Thoracic aorta (tissue), 2 donors: ENCODE results near the gene PTK7. TPM values are rescaled to one million over a fixed set of nuclear protein-coding genes. Genes with fewer than 3 reads are reported as not detected.
A peak's percentile ranks its signal among the peaks of the same experiment; 100 is the strongest.

Experiments
- ATAC-seq: fragments of 150-250 bp; one replicate; pipeline ENCODE4 v1.8.0; 2017; ENCODE audit warnings: low read depth; ENCODE audit not compliant: insufficient number of reproducible peaks, low FRiP score
- DNase-seq: peaks from one replicate; pipeline ENCODE4 v3.0.0-alpha.2; 2020; ENCODE audit warnings: low spot score
- H3K27ac ChIP-seq, 2 donors: fragments of 200-600 bp; sonication (generic); 1 replicate in 1 of 2; 2 replicates in 1 of 2; pipeline ENCODE4 v1.5.1; 2016; ENCODE audit warnings: mild to moderate bottlenecking in 2 of 2, moderate library complexity in 2 of 2
- H3K27me3 ChIP-seq: fragments of 200-600 bp; sonication (generic); replicated peaks from 2 replicates; pipeline ENCODE4 v1.6.0; 2016; ENCODE audit warnings: mild to moderate bottlenecking; ENCODE audit not compliant: insufficient read depth
- H3K36me3 ChIP-seq: fragments of 200-600 bp; sonication (generic); one replicate; pipeline ENCODE4 v1.5.1; 2016
- H3K4me1 ChIP-seq, 2 donors: fragments of 200-600 bp; sonication (generic); 1 replicate in 1 of 2; 2 replicates in 1 of 2; pipeline versions ENCODE4 v1.5.1 to v1.6.0; 2016; ENCODE audit warnings: low read depth in 2 of 2, mild to moderate bottlenecking in 1 of 2; ENCODE audit not compliant: control insufficient read depth in 1 of 2
- H3K4me3 ChIP-seq: fragments of 200-600 bp; sonication (generic); 2 replicates; pipeline ENCODE4 v1.5.1; 2016; ENCODE audit warnings: mild to moderate bottlenecking
- H3K9me3 ChIP-seq: fragments of 200-600 bp; sonication (generic); 2 replicates; pipeline ENCODE4 v1.5.1; 2016
- CTCF ChIP-seq: fragments of 200-600 bp; sonication (generic); IDR thresholded peaks from one replicate; pipeline ENCODE4 v1.5.1; 2019; ENCODE audit warnings: antibody characterized with exemption
- total RNA-seq, 2 donors: library from RNA; depleted of rRNA; stranded (reverse); fragments of >200 nt; gene quantifications; one replicate each; pipeline versions ENCODE4 v1.1.0 to v1.2.3, GENCODE V29; 2016

PTK7 gene
- total RNA-seq, 2 donors from 2014 or later: 4.5 to 6.8 TPM

DNA sequence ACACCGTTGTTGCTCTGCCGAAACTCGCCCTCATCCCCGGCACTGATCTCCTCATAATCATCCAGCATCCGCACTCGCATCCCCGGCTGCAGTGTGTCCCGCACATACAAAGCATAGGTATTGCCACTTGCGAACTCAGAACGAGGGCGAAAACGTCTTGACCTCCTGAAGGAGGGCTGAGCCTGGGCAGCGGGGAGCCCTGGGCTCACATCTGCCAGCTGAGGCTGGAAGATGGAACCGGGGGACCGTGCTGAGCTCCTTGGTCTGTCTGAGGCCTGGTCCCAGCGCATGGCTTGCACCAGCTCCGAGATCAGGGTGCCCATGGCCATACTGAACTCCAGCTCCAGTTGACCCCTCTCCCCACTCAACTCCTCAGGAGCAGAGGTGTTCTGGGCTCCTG, 25.1 kb upstream of the PTK7 start:
- peaks cover 5 to 27% of the 10 kb centered on the region in 2 donors for H3K4me1 ChIP-seq
- H3K27me3 ChIP-seq: no peaks in the 10 kb centered on the region
- H3K9me3 ChIP-seq: no peaks in the 10 kb centered on the region
- DNase-seq (no peak), ATAC-seq (no peak)
- no peak for TF ChIP-seq CTCF
- no peak overlapping the region for H3K4me3 ChIP-seq
- peaks cover 13% of the 10 kb centered on the region for H3K36me3 ChIP-seq
- H3K27ac ChIP-seq: no peak overlapping the region

DNA sequence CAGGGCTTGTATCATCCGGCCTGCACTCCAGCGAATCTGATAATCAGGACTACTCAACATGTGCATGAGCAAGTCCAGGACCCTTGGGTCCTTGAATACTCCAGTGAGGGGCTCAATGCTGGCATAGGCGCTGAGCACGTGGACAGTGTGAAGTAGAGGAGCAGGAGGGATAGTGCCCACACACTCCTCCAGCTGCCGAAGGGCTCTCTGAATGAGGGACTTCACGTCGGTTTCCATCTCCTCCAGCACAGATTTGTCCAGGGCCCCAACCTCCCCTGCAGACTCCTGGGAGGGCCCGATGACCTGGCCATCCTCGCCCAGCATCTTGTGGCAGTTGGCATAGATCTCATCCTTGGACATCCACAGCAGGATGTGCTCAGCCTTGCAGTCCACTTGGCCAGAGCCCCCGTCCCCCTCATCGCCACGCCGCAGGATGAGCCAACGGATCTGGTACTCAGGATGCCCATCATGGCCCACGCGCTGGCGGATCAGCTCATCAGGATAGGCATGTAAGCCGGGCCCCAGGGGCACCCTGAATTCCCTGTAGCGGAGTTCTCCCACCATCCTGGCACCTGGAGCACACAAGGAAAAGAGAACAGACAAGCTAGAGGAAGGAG, 23.8 kb upstream of the PTK7 start:
- H3K9me3 ChIP-seq: no peaks in the 10 kb centered on the region
- H3K27ac ChIP-seq: peak overlapping the region; percentile 81 to 89
- H3K36me3 ChIP-seq: peaks cover 9% of the 10 kb centered on the region
- no peak overlapping the region for H3K4me3 ChIP-seq
- no peaks in the 10 kb centered on the region for H3K27me3 ChIP-seq
- ATAC-seq (no peak), DNase-seq (no peak)
- no peak for TF ChIP-seq CTCF
- H3K4me1 ChIP-seq: peaks cover 5 to 27% of the 10 kb centered on the region in 2 donors

DNA sequence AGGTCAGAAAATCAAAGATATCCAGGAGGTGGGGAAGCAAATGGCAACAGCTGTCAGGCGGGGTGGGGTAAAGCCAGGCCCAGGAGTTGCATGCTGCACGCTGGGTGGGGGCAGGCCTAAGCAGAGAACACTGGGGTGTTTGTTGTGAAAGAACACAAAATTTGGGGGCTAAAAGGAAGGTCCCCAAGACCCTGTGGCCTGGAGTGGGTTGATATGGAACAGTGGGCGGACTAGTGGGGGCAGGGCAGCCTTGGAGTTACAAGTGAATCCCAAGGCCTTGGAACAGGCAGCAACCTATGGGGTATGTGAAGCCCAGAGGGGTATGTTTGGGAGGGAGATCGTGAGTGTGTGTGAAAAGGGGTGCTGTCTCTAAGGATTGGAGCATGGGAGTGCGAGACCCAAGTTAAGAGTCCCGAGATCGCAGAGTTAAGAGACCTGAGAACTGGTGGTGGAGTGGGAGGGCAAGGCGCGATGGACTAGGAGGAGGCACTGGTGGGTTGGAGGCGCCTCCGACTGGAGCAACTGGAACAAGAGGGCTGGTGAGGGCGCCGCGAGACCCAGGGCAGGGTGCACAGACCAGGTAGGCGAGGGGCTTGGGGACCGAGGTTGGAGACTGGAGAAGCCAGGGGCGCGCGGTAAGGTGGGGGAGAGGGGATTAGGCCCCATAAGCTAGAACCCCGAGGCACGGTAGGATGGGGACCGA, 23.1 kb upstream of the PTK7 start:
- DNase-seq: no peak

GRCh38 chr6:43053545-43054205, 22.4 kb upstream of the PTK7 start, which contains the start of gene CUL7:
CUL7 (minus strand) TSS chr6:43053851; CDS start chr6:43052788, 1,063 bp downstream.
- Histone ChIP-seq H3K4me1 (peaks cover 10 to 34% of the 10 kb centered on the region in 2 donors), H3K4me3 (peak within 1 kb of the TSS; percentile 77)
- ATAC-seq: peak; percentile 88

More for the DNA sequence above, 23.1 kb upstream of the PTK7 start:
- peaks cover 5 to 28% of the 10 kb centered on the region in 2 donors for H3K4me1 ChIP-seq
- H3K36me3 ChIP-seq: peaks cover 9% of the 10 kb centered on the region
- TF ChIP-seq CTCF: no peak
- no peak for ATAC-seq
- H3K27me3 ChIP-seq: no peaks in the 10 kb centered on the region
- peak overlapping the region; percentile 81 to 89 for H3K27ac ChIP-seq
- peak overlapping the region; percentile 77 for H3K4me3 ChIP-seq
- no peaks in the 10 kb centered on the region for H3K9me3 ChIP-seq

More at GRCh38 chr6:43053545-43054205, 22.4 kb upstream of the PTK7 start, which contains the start of gene CUL7:
- DNase-seq: peak; percentile 80
- Histone ChIP-seq H3K27me3 (no peaks in the 10 kb centered on the region), H3K9me3 (no peaks in the 10 kb centered on the region), H3K36me3 (peaks cover 9% of the 10 kb centered on the region), H3K27ac (peak within 1 kb of the TSS; percentile 81 to 89)
- TF ChIP-seq CTCF: no peak
